GM04503 (cell line): Measurements from ENCODE around the gene ING4.

Source experiments
- DNase-seq: peaks from one replicate; pipeline ENCODE4 v3.0.0-alpha.2; 2012; ENCODE audit warnings: low read depth

The ING4 gene

DNA sequence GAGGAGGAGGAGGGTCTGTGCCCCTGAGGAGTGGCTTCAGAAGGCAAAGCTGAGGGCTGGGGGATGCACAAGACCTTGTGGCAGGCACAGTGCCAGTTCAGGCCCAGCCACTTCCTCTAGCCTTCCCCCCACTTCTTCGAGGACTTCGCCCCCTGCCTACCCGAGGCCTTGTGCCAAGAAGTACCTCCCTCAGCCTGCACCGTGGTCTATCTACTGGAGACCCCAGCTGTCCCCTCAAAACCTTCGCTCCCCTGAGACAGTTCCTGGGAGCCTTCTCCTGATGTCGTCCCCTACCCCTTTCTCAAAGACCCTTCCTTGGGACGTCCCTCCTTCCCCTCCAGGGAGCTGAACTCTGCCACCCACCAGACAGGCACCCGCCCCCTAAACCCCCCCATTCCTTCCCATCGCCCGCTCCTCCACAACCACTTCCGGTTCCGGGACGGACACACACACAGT, 25.7 kb upstream of the ING4 start:
- DNase-seq: no peak

DNA sequence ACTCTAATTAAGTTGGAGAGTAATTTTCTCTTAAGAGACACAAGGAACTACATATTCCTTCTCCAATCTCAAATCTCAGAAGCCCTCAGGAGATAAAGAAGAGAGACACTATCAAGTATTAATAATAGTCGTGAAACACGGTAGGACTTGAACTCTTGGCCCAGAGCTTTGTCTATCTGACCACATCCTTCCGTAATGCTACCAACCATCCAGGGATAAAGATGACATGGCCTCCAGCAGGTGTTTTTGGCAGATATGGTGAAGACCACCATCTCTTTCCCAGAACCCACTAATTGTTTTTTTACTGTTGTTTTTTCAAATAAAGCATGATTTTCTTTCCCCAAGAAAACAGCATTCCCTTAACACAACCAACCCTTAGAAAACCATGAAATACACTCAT, 22.9 kb upstream of the ING4 start:
- DNase-seq: no peak

DNA sequence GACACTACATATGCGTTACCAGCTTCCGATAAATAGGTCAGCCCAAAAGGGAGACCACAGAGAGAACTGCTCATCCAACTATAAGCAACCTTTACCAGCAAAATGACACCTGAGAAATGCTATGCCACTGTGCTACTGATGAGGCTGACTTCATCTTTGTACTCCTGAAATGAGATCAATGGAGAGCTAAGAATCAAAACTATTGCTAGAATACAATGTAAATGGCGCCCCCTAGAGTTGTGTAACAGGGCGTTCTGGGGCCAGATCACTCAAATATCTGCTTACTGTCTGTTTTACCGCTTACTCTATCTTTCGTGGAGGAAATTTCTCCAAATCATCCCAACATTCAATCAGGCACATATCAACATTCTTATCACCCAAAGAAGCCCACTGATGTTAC, 21.7 kb upstream of the ING4 start:
- DNase-seq: no peak

DNA sequence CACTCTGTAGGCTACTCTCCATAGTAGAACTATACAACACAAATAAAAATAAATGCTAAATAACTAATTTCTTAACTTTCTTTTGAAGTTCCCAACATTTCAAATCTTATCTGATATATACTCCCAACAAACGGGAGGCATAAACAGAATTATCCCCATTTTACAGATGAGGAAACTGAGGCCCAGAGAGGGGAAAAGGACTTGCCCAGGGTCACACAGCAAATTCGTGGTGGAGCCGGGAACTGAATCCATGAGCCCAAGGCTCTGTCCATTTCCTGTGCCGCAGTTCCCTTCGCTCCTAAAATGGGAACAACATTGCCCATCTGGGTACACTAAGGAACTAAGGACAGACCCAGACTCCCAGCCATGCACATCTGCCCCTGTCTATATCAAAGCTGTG, 14.0 kb upstream of the ING4 start:
- no peak for DNase-seq

DNA sequence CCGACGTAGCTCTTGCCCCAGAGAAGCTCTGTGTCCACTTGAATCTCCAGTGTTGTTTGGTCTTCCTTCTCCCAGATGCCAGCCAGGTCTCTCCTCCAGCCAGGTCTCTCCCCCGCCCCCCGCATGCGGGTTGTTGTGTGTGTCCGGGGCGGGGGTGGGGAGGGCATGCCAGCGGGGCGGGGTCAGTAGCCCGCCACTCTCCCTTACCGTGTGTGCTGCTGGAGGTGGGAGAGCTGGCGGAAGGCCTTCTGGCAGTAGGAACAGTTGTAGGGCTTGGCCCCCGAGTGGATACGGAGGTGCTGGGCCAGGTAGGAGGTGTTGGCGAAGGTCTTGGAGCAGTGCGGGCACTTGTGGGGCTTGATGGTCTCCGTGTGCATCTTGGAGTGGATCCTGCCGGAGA, 9.2 kb upstream of the ING4 start:
- DNase-seq: no peak

DNA sequence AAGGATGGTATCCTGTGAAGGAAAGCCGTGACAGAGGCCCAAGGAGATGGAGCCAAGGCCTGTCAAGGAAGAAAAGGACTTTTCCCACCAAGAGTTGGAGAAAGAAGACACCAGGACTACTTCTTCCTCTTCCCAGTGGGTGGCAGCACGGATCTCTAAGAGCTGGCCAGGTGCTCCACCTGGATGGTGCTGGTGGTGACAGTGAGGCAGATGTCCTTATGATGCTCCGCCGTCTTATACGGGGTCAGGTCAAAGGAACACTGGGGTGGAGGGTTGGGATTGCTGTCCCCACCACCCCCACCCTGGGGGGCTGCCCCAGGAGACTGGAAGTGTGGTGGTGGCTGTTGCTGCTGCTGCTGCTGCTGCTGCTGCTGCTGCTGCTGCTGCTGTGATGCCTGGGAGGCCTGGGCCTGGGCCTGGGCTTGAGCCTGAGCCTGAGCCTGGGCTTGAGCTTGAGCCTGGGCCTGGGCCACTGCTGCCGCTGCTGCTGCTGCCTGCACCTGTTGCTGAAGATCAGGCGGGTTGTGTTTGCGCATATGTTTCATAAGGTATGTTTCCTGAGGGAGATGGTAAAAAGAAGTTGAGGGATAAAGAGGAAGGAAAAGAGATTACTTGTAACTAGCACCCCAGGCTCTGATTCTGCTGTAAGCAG, 4.8 kb upstream of the ING4 start:
- DNase-seq: no peak

DNA sequence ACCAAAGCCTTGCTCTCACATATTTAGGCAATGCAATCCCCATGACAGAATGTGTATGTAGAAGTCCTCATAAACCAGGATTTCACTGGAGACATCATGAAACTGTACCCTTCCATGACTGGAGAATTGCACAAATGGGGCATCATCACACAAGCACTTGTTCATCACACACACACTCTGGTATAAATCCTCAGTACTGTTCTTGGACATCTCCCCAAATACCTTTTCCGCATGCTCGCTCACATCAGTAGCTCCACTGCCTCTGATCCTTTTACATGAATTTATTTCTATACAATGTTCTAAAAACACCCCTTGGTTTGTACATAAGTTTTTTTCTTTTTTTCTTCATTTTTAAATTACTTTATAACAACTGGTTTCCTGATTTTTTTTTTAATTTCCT, 3.3 kb upstream of the ING4 start:
- no peak for DNase-seq

DNA sequence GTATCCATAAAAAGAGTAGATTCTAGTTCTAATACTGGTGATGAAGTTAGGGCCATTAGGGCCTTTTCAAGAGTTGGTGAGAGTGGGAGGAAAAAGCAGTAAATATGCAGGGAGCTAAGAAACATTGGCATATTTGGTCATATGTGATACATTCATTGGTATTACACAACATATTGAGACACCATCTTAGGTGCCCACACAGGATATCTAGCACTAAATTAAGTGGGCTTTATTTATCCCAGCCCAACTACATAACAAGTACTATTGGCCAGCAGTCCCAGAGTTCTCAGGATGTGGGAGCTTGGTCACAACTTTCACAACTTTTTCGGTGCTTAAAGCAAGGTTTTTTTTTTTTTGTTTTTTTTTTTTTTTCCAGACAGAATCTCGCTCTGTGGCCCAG, 2.0 kb upstream of the ING4 start:
- DNase-seq: no peak

DNA sequence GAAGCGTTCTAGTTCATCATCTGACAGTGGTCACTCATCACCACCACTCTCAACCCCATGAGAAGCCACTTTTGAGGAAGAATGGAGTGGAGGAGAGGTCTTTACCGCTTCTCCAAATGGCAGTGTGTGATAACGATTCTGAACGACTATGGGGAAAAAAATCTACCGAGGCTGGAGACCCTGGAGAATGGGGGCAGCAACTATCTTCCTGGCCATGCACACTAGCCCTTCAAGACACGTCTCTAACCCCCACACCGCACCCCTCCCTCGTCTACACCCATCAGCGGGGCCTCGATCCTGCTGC, 365 bp downstream of the ING4 start:
- DNase-seq: no peak

DNA sequence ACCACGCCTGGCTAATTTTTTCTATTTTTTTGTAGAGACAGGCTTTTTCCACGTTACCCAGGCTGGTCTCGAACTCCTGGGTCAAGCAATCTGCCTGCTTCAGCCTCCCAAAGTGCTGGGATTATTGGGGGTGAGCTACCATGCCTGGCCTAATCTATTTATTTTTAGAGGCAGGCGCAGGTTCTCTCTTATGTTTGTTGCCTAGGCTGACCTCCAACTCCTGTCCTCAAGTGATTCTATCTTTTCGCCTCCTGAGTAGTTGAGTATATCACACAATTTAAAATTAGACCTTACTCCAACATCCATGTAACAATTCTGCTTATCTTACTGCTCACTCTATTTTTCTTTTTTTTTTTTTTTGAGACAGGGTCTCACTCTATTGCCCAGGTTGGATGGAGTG, 8.9 kb downstream of the ING4 start:
- no peak for DNase-seq

DNA sequence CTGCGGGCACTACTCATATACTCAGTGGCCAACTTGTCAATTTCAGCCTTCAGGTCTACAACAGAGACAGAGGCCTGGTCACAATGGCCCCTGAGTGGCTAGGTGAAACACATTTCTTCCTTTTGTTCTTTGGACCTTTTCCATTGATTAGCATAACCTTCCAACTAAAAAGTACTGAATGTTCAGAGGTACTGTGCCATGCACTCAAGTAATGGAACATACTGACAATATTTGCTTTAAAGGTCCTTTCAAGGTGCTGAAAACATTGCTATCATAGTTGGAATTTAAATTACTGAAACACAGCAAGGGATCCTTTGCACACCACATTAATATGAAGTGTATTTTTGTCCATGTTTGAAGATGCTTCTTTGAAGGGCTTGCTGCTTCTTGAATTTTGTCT, 9.6 kb downstream of the ING4 start:
- no peak for DNase-seq

DNA sequence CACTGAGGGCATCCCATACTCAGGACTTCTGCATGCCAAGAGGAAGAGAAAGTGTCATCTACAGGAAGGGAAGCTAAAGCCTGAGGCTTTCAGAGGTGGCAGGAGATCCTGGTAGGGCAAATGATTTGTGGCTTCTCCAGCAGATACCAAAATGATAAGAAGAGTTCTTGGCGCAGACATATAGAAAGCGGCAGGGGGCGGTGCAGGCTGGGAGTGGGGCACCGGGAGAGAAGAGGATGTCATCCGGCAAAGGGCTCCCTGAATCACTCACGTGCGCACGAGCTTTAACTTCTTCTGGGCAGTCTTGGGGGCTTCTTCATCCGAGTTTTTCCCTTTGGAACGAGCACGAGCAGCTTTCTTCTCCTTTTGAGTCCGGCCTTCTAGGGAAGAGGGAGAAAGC, 10.5 kb downstream of the ING4 start:
- no peak for DNase-seq

DNA sequence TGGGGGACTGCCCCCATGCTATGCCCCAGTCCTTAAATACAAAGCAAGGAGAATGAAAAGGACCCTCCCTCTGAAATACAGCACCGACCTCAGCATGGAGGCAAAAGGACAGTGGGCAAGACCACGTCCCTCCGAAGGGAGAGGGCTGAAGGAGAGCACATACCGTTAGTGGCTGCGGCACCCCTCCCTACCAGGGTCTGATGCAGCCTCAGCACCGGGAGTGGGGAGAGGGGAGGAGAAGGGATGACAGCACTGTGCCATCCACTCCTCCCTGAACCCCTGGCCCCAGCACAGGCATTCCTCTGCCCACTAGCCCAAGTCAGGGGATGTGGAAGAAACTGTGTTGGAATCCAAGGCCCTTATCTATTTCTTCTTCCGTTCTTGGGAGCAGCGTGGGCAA, 12.1 kb downstream of the ING4 start:
- no peak for DNase-seq

DNA sequence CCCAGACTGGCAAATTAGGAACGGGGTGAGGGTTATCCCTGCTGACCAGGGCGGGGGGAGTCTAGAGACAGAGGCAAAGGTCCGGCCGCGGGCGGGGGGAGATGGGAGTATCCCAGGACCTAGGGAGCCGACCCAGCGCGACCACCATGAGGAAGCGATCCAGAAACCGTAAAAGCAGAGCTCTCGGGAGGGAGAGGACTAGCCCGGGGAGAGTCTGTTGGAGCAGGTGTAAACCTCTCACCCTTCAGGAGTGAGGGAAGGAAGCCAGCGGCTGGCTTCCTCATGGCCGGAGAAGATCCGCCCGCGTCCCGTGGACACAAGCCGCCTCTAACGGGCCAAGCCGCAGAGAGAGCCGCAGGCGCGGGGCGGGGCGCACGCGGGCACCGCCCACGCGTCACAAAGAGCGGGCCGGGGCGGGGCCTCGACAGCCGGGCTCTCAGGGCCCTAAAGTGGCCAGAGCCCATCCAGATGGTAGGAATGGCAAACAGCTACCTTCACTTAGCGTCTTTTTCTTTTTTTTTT, 15.8 kb downstream of the ING4 start, which contains the start of gene ACRBP:
TSS of gene ACRBP (minus strand) at position 350 of the 522 bp plus-strand sequence. CDS start at position 284, 66 bp downstream.
- no peak for DNase-seq

DNA sequence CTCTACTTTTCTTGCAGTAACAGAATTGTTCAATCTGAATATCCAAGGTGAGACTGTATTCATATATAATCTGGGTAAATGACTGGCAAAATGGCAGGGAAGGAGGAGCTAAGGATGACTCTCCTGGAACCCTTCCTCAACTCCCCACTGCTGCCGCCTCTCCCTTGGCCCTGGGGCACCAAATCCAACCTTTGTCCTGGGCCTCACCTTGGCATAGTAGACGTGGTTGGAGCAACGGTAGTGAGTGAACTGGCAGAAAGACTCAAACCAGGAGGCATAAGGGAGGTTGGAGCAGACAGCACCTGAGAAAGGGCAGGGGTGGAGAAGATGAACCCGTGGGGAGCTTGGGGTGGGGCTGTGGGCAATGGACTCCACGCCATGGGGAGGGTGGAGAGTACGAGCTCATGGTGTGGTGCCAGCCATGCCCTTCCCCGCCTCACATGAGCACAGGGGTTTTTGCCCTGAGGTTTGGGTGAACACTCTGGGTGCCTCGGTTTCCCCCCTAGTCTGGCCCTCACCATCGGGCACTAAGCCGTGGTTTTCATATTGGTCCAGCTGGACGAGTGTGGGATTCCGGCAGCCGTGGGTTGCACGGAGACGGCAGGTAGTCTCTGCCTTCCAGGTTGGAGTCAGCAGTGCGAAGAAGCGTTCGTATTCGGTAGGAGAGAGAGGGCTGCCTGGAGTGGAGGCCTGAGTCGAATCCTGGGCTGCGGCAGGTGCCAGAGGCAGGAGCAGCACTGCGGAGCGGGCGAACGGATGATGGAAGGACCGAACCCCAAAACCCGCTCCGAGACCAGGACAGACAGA, 16.4 kb downstream of the ING4 start:
- DNase-seq: no peak

DNA sequence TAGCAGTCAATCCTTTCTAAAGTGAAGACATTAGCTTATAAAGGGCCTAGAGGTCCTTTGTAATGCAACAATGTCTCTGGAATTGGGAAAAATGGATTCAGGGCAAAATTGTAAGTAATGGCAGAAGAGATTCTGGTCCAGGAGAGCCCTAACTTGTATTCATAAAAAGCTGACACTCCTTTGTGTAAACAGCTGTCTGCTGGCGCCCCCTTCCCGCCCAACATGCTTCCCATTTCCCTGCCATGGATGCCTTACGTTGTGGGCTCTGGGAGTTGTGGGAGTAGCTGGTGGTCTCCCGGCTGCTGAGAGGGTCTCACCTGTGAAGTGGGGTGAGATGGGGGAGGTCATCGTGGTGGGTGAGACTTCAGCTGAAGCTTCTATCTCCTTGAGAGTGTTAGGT, 18.0 kb downstream of the ING4 start:
- no peak for DNase-seq

DNA sequence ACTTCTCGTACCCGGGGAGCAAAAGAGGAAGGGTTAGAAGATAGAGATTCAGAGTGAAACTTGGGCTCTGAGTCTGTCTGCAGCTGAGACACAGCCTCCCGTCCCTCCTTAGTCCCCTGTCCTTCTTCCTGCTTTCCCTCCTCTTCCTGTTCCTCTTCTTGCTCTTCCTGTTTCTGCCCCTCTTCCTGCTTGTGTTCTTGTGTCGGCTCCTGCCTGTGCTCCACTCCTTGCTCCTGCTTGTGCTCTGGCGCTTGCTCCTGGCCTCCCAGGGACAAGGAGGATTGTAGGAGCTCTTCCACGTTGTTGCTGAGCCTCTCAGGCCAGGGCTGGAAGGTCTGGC, 18.7 kb downstream of the ING4 start:
- DNase-seq: no peak

DNA sequence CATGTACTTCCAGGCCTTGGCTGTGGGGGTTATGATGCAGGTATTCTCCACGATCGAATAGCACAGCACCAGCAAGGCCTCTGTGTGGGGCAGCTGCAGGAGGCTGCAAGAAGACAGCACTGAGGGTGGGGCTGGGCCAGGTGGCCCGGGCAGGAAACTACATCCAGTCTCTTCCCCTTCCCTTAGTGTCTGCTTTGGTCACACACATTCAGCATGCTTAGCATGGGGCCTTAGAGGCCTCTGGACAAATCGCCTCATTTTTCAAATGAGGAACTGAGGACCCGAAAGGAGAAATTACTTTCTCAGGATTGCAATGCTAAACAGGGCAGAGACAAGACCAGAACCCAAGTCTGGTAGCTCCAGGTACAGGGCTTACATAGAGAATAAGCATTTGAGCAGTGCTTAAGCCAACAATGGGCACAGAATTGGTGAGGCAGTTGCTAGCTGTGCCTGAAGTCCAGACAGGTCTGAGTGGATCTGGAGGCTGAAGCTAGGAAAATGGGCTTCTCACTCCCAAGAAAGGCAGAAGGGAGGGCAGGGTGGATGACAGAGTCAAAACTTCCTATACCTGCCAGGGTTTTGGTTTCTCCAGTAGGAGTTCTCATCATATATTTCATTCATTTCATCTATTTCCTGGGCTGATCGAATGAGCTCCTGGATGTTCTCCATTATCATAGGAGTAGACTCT, 19.2 kb downstream of the ING4 start:
- DNase-seq: no peak

DNA sequence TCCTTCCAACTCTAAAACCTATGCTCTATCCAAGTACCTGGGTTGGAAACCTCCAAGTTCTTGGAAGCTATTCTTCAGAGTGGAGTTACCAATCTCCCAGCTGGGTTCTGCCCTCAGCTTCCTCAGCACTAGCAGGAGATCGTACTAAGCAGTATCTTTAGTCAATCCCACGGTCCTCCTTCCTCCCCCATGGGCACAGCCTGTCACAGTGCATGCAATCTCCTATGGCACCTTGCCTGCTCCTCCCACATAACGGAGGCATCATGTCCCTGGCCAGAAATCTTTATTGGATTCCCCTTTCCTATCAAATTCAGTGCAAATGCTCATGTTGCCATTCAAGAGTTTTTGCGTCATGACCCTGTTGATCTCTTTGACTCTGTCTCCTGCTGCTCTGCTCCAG, 21.8 kb downstream of the ING4 start:
- DNase-seq: no peak

DNA sequence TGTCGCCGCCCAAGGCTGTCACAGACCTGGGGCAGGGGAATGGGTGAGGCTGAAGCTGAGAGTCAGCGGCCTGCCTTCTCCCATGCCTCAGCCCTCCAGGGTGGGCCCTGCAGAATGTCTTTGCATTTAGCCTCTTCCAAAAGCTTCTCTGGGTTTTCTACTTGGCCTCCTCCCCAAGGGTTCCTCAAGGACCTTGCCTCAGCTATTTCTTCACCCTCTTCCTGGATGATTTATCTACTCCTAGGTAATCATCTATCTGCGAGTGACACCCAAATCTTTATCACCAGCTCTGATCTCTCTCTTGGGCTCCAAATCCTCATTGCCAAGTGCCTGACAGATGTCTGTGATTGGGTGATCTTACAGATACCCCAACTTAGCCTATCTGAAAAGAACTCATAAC, 22.4 kb downstream of the ING4 start:
- no peak for DNase-seq

DNA sequence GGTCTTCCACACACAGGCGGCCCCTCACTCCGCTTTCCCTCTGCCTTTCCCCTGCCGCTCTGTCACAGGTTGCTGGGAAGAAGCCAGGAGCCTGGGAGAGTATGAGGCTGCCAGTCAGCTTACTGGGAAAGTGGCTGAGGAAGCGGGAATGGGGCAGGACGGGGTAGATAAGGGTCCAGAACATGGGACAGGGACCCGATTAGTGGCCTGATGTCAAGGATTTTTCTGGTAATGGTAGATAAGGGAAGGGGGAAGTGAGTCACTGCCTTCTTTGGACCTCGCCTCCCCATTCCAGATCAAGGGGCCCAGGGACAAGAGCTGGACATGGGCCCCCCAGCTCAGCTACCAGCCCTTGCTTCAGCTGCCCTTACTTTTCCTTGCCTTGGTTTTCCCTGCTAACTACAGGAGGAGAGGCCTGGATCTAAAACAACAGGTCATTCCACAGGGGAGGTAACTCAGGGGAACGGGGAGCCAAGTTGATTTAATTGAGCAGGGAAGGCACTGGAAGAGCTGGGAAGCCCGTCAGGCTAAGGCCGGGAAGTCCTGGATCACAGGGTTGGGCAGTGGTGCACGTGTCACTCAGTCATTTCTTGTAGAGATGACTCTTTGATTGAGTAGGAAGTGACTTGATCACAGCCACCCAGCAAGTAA, 23.6 kb downstream of the ING4 start:
- no peak for DNase-seq

DNA sequence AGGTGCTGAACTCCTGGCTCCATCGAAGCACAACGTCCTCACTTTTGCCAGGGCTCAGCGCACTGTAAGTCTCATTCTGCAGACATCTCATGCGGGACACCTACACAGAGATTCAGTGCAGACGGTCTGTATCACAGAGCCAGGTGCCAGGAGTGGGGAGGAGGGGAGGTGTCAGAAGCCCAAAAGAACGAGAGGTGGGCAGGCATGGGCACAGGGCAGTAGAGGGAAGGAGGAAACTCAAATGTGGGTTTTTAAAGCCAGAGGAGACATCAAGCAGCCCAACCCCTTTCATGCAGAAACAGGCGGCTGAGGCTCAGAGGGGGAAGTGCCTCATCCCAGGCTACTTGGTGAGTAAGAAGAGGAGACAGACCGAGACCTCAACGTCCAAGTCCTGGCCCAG, 24.6 kb downstream of the ING4 start:
- DNase-seq: no peak
